ENCODE results near the gene ARRDC5. TPM values are rescaled to one million over a fixed set of nuclear protein-coding genes. Genes with fewer than 3 reads are reported as not detected.

The ARRDC5 gene
- total and polyA plus RNA-seq, 12 donors, result 0.06 to 1.1 (median 0.24) TPM; not detected in 2

DNA sequence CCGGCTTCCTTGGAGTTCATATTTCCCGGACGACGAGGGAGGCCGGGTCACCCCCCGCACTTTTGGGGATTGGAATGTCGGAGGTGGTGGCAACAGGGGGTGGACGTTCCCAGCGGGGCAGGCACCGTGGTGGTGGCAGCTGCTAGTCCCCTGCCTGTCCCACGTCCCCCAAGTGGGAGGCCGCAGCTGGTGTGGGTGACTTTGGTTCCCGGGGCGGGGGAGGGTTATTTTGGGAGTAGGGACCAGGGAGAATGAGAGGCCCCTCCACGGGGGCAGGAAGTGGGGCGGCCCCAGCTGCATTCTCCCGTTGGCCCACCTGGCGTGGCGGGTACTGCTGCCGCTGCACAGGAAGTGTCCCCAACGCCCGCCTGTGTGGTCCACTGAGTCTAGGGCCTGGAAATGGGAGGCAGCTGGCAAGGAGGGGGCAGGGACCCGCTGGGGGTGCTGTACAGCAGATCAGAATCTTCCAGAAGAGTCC lies 24.2 kb downstream of the ARRDC5 start:
- Histone ChIP-seq H3K27ac (no peak overlapping the region), H3K9me3 (replicated peaks in 1 of 3) (no peaks in the 10 kb centered on the region), H3K4me1 (replicated peaks in 1 of 2) (no peaks in the 10 kb centered on the region), H3K27me3 (no peaks in the 10 kb centered on the region), H3K4me3 (no peak overlapping the region), H3K36me3 (replicated peaks in 1 of 2) (no peaks in the 10 kb centered on the region)
- TF ChIP-seq POLR2A (IDR thresholded peaks at IDR 0.05), result no peak
- TF ChIP-seq, protein P1, sequence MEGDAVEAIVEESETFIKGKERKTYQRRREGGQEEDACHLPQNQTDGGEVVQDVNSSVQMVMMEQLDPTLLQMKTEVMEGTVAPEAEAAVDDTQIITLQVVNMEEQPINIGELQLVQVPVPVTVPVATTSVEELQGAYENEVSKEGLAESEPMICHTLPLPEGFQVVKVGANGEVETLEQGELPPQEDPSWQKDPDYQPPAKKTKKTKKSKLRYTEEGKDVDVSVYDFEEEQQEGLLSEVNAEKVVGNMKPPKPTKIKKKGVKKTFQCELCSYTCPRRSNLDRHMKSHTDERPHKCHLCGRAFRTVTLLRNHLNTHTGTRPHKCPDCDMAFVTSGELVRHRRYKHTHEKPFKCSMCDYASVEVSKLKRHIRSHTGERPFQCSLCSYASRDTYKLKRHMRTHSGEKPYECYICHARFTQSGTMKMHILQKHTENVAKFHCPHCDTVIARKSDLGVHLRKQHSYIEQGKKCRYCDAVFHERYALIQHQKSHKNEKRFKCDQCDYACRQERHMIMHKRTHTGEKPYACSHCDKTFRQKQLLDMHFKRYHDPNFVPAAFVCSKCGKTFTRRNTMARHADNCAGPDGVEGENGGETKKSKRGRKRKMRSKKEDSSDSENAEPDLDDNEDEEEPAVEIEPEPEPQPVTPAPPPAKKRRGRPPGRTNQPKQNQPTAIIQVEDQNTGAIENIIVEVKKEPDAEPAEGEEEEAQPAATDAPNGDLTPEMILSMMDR (IDR thresholded peaks at IDR 0.05), result no peak
- 54 to 63% (median 57%) methylated on average over 1 to 23 of the region's 23 CpGs for WGBS, 4 donors
- DNase-seq, result no peak
- intact Hi-C loops (cut with DNase I), result no loop called here

DNA sequence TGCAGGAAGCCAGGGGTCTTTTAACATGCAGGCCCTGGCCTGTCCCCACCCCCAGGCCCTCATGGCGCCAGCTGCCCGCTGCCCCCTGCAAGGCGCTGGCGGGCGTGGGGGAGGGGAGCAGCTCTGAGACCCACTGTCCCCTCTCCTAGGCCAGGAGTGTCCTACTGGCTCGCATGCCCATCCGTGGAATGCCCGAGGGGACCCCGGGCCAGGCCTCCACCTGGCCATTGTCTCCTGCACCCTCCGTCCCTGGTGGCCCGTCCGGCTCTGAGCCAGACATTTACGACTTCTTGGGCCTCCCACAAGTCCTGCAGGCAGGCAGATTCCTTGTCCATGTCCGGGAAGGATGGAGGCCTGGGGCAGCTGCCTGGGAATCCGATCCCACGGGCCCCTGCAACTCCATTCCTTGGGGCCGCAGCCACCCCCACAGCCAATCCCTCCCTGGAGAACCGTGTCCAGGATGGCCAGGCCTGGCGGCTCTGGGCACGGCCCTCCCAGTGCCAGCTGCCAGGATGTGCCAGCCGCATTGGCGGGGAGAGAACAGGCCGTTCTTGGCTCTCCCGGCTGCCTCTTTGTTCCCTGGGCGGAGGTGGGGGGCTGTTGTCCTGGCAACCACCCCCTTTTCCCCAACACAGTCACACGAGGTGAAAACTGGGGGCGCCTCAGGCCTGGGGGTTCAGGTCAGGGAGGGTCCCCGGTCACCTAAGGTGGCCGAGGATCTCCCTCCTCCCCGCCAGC lies 24.8 kb downstream of the ARRDC5 start:
- no peak overlapping the region for H3K27ac ChIP-seq
- H3K4me3 ChIP-seq, result no peak overlapping the region
- TF ChIP-seq, protein P1 (IDR thresholded peaks at IDR 0.05), result no peak
- TF ChIP-seq POLR2A (IDR thresholded peaks at IDR 0.05), result no peak
- H3K36me3 ChIP-seq (replicated peaks in 1 of 2), result no peaks in the 10 kb centered on the region
- intact Hi-C loops (cut with DNase I), result no loop called here
- no peak for DNase-seq
- no peaks in the 10 kb centered on the region for H3K27me3 ChIP-seq
- no peaks in the 10 kb centered on the region for H3K9me3 ChIP-seq (replicated peaks in 1 of 3)
- no peaks in the 10 kb centered on the region for H3K4me1 ChIP-seq (replicated peaks in 1 of 2)
- WGBS, 4 donors, result 64 to 100% (median 87%) methylated on average over 2 to 30 of the region's 30 CpGs

DNA sequence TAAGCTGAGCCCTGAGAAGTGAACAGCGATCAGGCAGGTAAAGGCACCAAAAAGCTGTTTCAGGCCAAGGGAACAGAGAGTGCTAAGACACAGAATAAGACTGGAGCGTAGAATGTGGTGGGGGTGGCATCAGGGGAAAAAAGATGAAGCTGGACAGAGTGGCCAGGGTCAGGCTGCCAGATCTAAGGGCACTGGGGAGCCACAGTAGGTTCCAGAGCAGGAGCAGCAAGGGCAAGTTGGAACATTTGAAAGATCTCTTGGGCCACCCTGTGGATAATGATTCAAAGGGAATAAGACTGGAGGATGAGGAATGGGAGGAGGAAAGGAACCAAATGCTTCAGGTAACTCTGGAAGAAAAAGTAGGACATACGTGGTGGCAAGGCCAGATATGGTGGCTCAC lies 28.8 kb downstream of the ARRDC5 start:
- intact Hi-C loops (cut with DNase I), result loop anchor here (2.0 to 5.0 kb wide), 3 partner anchors 37 to 158 kb away; no protein-coding TSS in a partner anchor
- 86 to 96% (median 92%) methylated on average over 3 of the region's 3 CpGs for WGBS, 4 donors

DNA sequence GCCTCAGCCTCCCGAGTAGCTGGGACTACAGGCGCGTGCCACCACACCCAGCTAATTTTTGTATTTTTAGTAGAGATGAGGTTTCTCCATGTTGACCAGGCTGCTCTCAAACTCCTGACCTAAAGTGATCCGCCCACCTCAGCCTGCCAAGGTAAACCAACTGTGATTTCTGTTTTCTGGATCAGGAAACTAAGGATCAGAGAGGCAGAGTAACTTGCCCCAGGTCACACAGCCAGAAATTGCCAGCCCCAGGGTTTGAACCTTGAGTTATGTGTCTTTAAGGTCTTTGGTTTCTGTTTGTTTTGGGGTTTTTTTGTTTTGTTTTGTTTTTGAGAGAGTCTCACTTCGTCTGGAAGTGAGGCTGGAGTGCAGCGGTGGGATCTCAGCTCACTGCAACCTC lies 31.0 kb downstream of the ARRDC5 start:
- Histone ChIP-seq H3K36me3 (replicated peaks in 1 of 2) (no peaks in the 10 kb centered on the region), H3K27ac (no peak overlapping the region), H3K9me3 (replicated peaks in 1 of 3) (no peaks in the 10 kb centered on the region), H3K27me3 (no peaks in the 10 kb centered on the region), H3K4me1 (replicated peaks in 1 of 2) (peaks cover 1 to 20% of the 10 kb centered on the region in 2 donors), H3K4me3 (no peak overlapping the region)
- intact Hi-C loops (cut with DNase I), result loop anchor here (2.0 to 5.0 kb wide), 3 partner anchors 39 to 161 kb away; no protein-coding TSS in a partner anchor
- WGBS, 4 donors, result 63 to 80% (median 73%) methylated on average over 6 of the region's 6 CpGs
- TF ChIP-seq, protein P1 (IDR thresholded peaks at IDR 0.05), result no peak
- no peak for TF ChIP-seq POLR2A (IDR thresholded peaks at IDR 0.05)
- no peak for DNase-seq

More for the DNA sequence above, 28.8 kb downstream of the ARRDC5 start:
- H3K36me3 ChIP-seq (replicated peaks in 1 of 2), result no peaks in the 10 kb centered on the region
- no peaks in the 10 kb centered on the region for H3K9me3 ChIP-seq (replicated peaks in 1 of 3)
- DNase-seq, result no peak
- H3K4me1 ChIP-seq (replicated peaks in 1 of 2), result peaks cover 0 to 13% of the 10 kb centered on the region in 2 donors
- TF ChIP-seq POLR2A (IDR thresholded peaks at IDR 0.05), result no peak
- TF ChIP-seq, protein P1 (IDR thresholded peaks at IDR 0.05), result no peak
- no peak overlapping the region for H3K4me3 ChIP-seq
- H3K27ac ChIP-seq, result no peak overlapping the region
- no peaks in the 10 kb centered on the region for H3K27me3 ChIP-seq

Measured in adrenal gland (tissue), 12 donors.